SW480 (cell line): ENCODE measurements around the gene TMEM175.

Experiments
- DNase-seq: peaks from one replicate; pipeline ENCODE4 v3.0.0-alpha.2; 2016; ENCODE audit warnings: low spot score

Gene TMEM175

DNA sequence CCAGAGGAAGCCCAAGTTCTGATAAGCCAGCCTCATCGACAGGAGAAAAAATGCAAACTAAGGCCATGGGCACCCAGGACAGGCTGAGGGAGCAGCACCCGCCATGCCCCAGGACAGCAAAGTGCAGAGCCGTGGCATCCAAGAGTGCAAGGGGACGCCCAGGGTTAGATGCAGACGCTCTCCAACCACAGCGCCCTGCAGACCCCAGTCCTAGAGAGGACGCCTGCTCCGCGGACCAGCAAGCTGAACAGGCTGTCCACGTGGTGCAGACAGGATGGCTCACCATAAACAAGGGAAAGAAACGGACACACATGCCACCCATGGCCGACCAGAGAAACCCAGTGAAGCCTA, 32.7 kb upstream of the TMEM175 start:
- DNase-seq: no peak

DNA sequence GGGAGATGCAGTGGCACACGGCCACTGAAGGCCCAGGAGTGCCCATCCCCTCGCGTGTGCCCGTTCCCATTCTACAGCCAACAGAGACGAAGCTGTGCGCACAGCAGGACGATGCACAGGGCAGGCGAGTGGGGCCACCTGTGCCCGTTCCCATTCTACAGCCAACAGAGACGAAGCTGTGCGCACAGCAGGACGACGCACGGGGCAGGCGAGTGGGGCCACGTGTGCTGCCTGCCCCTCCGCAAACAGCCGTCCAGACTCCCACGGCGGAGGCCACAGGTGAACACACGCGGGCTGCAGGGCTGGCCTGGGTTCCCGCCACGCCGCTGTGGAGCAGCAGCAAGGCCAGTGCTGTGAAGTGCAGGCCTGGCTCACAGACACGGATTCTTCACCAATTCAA, 32.2 kb upstream of the TMEM175 start:
- DNase-seq: no peak

DNA sequence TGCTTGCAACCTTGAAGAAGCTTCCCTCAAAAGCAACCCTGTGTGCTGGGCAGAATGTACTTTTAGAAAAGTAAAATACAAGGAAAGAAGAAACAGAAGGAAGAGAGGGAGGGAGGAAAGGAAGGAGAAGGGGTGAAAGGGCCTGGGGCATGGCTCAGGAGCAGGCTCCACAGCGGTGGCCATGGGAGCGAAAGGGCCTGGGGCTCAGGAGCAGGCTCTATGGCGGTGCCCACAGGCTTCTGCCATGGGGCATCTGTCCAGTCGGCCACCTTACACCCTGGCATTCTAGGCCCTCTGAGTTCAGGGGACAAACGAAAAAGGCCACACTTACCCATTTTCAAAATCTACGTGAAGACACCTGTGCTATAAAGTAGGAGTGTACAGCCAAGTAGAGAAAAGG, 31.5 kb upstream of the TMEM175 start:
- no peak for DNase-seq

DNA sequence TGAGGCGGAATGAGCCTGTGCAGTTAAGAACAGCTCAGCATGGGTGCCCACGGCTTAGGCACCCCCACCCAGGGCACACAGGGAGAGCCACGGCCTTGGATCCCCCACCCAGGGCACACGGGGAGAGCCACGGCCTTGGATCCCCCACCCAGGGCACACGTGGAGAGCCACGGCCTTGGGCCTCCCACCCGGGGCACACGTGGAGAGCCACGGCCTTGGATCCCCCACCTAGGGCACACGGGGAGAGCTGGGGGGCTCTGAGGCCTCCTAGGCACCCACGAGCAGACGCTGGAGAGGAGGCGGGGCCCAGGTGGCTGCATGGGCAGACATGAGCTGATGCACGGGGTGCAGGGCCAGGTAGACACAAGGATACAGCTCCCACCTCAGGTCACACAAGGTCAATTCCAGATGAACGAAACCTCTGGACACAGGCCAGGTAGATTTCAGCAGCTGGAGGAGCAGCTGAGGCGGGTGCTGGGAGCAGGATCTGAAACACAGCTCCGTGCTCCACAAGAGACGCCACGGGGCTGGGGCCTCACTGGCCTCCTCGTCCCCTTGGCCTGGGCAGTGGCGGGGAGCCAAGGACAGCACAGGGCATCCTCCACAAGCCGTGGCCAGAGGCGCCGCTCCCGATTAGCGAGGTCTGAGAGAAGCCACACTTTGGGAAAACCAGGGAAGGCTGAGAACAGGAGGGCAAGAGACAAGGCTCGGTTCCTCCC, 30.9 kb upstream of the TMEM175 start:
- DNase-seq: no peak

DNA sequence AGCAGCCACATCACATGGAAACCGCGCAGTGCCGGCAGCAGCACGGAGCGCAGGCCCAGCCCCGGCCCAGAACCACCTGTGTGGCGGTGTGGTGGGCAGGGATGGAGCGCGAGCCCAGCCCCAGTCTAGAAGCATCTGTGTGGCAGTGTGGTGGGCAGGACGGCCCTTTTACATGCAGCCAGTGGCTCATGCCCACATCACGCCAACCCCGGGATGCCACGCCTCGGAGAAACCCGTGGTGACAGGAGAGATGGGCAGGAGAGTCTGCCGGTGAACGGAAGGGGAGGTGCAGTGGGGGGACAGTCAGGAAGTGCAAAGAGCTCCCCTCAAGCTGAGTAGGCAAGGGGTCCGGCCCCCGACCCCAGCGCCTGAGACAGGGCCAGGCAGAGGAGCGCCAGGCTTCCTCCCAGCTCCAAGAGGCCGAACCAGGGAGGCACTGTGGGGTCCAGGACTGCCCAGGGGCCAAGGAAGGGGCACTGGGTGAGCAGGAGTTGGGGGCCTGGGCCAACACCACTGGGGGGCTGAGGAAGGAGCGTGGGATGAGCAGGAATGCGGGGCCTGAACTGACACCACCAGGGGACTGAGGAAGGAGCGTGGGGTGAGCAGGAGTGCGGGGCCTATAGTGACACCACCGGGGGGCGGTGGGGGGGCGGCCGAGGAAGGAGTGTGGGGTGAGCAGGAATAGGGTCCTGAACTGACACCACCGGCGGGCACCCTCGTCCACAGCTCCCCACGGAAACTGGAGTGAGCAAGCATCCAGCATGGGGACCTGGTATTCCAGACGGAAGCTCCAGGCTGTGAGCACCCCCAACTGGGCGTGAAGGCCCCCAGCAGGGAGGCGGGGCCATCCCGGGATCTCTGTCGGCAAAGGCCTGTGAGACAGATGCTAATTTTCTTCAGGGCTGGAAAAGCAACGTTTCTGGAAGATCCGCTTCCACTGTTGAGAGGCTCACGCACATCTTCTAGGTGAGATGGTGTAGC, 28.9 kb upstream of the TMEM175 start:
- no peak for DNase-seq

DNA sequence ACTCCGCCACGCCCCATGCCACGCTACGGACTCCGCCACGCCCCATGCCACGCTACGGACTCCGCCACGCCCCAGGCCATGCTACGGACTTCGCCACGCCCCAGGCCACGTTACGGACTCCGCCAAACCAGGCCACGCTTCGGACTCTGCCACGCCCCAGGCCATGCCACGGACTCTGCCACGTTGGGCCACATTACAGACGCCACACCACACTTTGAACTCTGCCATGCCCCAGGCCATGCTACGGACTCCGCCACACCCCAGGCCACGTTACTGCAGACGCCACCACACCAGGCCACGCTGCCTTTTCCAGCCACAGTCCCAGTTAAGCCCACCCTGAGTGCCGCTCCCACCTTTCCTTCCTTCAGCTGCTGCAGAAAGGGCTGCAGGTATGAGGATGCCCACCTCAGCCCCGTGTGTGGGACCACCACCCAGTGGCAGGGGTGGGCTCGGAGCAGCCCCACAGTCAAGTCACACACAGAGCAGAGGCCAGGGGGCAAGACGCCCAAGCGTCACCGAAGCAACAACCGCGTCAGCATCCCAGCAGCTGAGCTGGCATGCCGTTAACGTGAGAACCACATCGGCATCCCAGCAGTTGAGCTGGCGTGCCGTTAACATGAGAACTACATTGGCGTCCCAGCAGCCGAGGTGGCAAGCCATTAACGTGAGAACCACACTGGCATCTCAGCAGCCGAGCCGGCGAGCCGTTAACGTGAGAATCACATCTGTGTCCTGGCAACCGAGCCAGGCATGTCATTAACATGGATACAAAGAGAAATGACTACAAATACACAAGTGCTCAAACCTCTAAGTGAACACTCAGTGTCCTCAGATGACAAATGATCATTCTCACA, 26.5 kb upstream of the TMEM175 start:
- no peak for DNase-seq

DNA sequence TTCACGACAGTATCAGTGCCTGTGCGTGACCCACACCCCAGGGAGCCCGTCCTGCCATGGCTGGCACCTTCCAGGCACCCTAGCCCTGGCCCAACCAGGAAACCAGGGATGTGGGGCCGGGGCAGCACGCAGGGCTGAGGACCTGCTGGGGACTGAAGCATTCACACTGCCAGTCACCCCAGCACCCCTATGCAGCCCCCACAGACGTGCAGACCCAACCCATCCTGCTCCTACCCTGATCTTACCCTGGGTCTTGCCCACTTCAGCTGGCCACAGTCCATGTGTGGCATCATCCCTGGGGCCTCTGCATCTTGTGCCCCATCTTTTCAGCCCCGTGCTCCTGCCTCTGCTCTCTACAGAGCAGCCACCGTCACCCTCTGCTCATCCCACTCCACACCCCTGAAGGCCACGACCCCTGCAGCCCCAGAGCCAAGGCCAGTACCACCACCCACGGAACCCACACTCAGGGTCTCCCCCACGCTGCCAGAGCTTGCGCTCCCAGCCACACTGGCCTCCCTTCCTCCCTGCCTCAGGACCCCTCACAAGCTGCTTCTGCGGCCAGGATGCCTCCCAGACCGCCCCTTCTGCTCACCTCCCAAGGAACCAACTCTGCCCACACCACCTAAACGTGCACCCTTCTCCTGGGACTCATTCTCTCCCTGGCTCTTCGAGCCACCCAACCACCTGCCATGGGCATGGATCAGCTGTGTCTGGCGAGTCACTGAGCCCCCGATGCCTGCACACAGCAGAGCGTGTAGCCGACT, 25.7 kb upstream of the TMEM175 start:
- no peak for DNase-seq

DNA sequence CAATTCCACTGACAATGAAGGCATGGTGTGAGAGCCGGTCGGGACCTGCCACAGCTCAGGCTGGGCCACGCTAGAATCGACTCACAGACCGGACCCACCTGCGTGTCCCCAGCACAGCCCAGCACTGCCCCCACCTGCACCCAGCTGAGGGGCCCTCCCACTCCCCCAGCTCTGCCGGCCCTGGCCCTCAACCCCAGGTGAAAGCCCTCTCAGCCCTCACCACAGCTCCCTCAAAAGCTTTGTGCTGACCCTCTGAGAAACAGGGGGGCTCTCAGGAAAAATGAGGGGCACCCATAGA, 25.2 kb upstream of the TMEM175 start:
- no peak for DNase-seq

DNA sequence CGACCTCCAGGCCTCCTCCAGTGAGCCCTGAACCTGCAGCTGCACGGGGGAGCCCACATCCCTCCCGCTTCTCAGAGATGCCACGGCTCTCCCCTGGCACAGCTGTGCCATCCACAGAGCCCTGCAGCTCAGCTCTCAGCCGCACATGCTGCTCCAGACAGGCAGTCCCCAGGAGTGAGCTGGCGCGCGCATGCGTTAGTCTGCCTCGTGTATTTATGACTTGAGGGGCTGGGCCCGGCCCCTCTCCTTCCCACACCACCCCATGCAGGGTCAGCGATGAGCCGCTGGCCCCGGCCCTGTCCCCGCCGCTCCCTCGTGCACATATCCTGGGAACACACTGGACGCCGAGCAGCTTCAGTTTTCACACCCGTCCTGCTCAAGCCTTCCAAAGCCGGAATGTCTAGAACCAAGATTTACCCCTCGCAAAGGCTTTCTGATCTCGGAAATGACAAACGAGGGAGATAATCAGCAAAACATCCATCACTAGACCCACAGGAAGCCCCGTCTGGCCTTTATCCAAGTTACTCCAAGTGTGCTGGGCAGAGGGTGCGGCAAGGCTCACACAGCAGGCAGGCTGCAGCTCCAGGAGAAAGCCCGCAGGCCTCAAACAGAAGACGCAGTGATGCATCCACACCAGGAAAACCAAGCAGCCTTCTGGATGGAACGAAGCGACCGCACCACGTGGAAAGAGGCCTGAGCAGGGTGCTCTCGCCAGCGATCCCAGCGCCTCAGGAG, 24.4 kb upstream of the TMEM175 start:
- DNase-seq: no peak

DNA sequence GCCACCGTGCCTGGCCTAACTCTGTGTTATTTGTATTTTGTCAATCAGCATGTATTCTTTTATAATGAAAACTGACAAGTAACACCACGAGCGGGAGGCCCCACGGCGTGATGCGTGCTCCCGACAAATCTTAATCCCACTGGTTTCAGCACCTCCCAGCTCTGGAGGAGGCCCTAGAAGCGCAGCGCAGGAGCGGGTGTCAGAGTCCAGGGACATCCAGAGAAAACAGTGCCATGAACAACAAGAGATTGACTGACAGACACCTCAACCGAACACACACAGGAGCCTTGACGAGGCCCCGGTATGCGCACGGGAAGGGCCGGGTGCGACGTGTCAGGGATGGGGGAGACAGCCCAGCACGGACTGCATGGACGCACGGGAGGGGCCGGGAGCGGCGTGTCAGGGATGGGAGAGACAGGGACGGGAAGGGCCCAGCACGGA, 23.1 kb upstream of the TMEM175 start:
- no peak for DNase-seq

DNA sequence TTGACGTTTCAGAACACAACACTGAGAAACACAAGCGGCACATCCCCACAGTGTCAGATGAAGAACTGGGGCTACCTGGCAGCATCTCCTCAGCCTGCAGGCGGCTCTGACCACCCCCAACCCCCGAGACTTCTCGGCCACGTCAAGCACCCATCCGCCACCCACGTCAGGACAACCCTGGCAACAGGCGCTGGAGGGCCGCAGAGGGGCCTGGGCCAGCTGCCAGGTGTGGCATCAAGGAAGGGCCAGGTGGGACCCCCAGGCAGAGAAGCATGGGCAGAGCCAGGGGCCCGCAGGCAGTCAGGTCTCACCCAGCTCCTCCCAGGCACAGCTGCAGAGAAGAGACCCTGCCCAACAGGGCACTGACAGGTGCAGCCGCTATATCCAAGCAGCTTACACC, 22.4 kb upstream of the TMEM175 start:
- DNase-seq: no peak

DNA sequence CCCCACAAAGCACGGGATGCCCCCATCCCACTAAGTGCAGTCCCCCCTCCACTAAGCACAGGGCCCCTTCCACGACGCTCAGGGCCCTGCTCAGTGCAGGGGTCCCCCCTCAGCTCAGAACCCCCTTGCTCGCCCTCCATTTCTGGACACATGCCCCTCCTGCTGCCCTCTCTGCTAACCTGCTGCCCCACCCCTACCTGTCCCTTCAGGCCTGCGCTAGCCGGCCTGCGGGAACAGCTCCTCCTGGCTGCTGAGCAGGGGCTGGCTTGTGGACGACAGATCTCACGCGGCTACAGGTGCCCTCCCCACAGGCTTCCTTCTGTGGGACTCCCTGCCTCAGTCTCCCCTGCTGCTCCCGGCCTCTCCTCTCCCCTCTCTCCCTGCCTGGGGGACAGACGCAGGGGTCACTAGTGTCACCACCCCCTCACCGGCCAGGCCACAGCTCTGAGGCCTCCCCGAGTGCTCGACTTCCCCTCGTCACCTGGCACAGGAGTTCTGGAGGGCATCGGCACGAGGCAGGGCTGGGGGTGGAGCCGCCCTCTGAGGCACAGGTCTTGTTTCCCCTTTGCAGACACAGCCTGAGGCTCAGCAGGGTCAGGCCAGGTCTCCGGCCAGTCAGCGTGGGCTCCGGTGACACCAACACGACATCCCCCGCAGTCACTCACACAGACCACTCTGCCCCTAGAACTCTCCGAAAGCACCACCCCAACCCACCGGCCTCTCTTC, 21.7 kb upstream of the TMEM175 start:
- no peak for DNase-seq

DNA sequence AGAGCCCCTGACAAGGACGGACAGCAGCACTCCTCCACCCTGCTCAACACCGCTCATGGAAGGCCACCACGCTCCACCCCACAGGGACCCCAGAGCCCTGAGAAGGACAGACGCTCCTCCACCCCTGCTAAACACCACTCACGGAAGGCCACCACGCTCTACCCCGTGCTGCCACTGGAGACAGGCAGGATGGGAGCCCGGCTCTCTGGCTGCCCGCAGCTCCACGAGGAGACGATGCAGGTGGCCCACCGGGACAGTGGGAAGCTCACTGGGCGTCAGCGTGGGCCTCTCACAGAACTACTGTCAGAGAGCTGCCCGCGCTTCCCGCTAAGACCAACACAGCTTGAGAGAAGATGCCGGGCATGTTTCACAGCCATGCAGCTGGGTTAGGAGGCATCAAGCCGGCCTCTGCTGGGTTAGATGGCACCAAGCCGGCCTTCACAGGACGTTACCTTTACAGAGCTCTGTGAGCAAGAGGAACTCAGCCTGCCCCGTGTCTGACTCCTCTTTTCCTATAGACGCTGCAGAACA, 21.0 kb upstream of the TMEM175 start:
- DNase-seq: no peak

DNA sequence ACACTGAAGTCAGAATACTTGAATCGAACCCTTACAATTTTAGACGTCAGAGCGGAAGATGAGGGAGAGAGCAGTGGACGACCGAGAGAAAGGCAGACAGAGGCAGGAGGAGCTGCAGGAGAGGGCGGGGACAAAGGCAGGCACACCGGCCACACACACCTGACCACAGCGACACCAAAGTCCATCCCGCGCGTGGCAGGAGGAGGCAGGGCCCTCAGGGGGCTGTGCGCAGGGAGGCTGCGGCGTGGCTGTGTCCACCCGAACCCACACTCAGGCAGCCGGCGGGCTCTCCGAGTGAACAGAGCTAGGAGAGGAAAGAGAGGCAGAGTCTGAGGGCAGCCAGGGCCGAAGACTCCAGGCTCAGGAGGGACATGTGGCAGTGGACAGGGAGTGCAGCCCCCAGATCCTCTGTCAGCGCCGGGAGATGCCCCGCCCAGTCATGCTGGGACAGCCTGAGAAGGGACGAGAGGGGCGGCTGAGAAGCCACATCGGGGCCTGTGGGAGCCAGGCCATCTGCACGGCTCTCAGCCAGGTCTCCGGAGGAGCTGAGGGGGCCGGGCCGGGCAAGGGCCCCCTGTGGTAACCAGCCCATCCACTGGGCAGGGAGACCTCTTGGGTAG, 20.3 kb upstream of the TMEM175 start:
- peak; percentile 60 for DNase-seq

DNA sequence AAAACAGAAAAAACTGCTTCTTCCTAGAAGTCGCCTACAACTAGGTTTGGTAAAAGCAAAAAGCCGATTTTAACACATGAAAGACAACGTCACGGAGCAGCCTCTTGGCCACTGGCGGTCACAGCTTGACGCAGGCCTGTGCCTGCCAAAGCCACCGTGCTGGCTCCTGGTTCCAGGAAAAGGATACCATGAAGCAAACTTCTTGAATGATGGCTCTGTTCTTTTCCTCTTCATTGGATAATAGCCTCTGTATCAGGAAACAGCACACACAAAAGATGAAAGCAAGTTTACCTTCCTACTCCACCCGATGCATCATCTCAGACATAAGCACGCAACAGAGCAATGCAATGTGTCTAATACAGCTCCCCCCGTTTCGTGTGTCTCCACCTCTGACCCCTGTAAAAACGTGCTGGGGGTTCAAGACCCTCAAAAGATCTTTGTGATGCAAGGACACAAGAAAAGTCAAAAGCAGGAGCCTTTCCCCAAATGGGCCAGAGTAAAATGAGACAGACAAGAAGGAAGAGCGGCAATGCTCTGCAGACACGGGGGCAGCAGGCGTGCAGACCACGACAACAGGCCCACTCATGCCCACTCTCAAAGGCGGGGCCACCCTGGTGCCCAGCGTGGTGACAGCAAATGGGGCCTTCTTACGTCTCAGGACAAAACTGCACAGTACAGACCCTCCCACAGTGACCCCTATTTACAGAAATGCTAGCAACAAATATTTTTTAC, 19.5 kb upstream of the TMEM175 start:
- DNase-seq: peak; percentile 94

DNA sequence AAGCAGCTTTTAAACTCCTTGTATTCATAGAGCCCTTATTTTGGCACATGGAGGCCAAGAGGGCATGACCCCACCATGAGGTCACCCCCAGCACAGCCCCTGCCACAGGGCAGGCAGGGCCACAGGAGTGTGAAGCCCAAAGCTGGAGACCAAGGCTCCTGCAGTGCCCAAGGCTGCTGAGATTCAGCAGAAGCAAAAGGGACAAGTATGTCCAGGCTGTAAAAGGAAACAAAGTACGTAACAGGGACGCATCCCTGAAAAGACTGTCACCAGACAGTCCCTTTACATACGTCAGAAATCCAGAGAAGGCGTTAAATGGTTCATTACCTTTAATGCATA, 19.0 kb upstream of the TMEM175 start:
- DNase-seq: no peak

DNA sequence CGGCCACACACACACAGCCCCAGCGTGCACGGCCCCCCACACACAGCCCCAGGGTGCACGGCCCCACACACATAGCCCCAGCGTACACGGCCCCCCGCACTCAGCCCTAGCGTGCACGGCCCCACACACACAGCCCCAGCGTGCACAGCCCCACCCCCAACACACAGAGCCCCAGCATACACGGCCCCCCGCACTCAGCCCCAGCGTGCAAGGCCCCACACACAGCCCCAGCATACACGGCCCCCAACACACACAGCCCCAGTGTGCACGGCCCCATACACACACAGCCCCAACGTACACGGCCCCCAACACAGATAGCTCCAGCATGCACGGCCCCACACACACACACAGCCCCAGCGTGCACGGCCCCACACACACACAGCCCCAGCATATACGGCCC, 17.7 kb upstream of the TMEM175 start:
- DNase-seq: no peak

DNA sequence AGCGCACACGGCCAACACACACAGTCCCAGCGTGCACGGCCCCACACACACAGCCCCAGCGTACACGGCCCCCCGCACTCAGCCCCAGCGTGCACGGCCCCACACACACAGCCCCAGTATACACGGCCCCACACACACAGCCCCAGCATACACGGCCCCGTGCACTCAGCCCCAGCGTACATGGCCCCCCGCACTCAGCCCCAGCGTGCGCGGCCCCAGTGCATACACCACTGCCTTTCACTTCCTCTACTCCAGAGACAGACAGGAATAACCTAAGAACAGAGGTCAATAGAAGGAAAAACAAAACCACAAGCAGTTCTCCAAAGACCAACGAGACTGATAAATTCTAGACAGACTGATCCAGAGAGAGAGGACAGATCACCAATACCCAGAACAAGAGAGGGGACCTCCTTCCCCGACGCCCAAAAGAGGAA, 17.2 kb upstream of the TMEM175 start:
- DNase-seq: no peak

DNA sequence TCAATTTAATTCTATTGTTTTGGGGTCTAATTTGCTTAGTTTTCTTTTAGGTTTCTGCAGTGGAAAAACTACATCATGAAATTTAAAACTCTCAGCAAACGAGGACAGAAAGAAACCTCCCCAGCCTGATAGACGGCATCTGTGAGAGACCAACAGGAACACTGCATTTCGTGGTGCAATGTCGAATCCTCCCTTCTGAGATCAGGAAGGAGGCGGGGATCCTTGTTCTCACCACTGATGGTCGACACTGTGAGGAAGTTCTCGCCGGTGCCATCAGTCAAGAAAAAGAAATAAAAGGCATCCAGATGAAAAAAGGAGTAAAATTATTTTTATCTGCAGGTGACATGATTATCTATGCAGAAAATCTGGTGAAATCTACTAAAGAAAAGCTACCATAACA, 16.7 kb upstream of the TMEM175 start:
- no peak for DNase-seq
